Endometrium (tissue), 2 donors: Measurements from ENCODE around the gene ARID3B.

Experiments
- FAIRE-seq: peaks from 2 replicates; lab custom pipeline; 2012; peaks lifted over from hg19 to GRCh38; lab: Jason Lieb, UNC
- donor health status: control.
- donor health status: control.

Gene ARID3B

GRCh38 chr15:74646480-74646879, 105.5 kb downstream of the ARID3B start:
- FAIRE-seq = no peak
